GM19372 (cell line): Measurements from ENCODE around the gene MCF2L2.

Experiments used
- ATAC-seq: cut with Tn5 transposase; IDR thresholded peaks from one replicate; pipeline ENCODE4 v1.9.1; 2021; ENCODE audit warnings: mild to moderate bottlenecking, low read depth, moderate library complexity; ENCODE audit not compliant: unreplicated experiment

Gene MCF2L2

GRCh38 chr3:183272142-183272541, 156.3 kb downstream of the MCF2L2 start:
- ATAC-seq = no peak

GRCh38 chr3:183270344-183270743, 158.1 kb downstream of the MCF2L2 start:
- ATAC-seq = no peak

- ATAC-seq = no peak
These were observed 159.1 kb downstream of the MCF2L2 start for GRCh38 chr3:183269345-183269744.

GRCh38 chr3:183268366-183268765, 160.1 kb downstream of the MCF2L2 start:
- no peak for ATAC-seq

GRCh38 chr3:183267140-183267539, 161.3 kb downstream of the MCF2L2 start:
- ATAC-seq = no peak

GRCh38 chr3:183266454-183266853, 162.0 kb downstream of the MCF2L2 start:
- no peak for ATAC-seq

GRCh38 chr3:183265834-183266417, 162.5 kb downstream of the MCF2L2 start:
- ATAC-seq = no peak

- ATAC-seq = no peak
These were observed 163.2 kb downstream of the MCF2L2 start for GRCh38 chr3:183265157-183265642.

GRCh38 chr3:183264268-183264667, 164.2 kb downstream of the MCF2L2 start:
- no peak for ATAC-seq

GRCh38 chr3:183262875-183263378, 165.5 kb downstream of the MCF2L2 start:
- no peak for ATAC-seq

GRCh38 chr3:183261151-183261724, 167.2 kb downstream of the MCF2L2 start:
- no peak for ATAC-seq

- no peak for ATAC-seq
These were observed 168.1 kb downstream of the MCF2L2 start for GRCh38 chr3:183260167-183260904.

- ATAC-seq = no peak
These were observed 168.8 kb downstream of the MCF2L2 start for GRCh38 chr3:183259621-183260020.

GRCh38 chr3:183259087-183259486, 169.3 kb downstream of the MCF2L2 start:
- ATAC-seq = no peak

- no peak for ATAC-seq
These were observed 173.1 kb downstream of the MCF2L2 start for GRCh38 chr3:183255348-183255730.

GRCh38 chr3:183254487-183255347, 173.7 kb downstream of the MCF2L2 start:
- no peak for ATAC-seq

- no peak for ATAC-seq
These were observed 174.6 kb downstream of the MCF2L2 start for GRCh38 chr3:183253528-183254486.

GRCh38 chr3:183252973-183253527, 175.4 kb downstream of the MCF2L2 start, which contains the start of gene B3GNT5:
TSS of gene B3GNT5 (plus strand) at chr3:183253253. CDS start at chr3:183269799, 16,546 bp downstream.
- no peak for ATAC-seq
